ENCODE data around the gene PHIP. TPM values are rescaled to one million over a fixed set of nuclear protein-coding genes. Genes with fewer than 3 reads are reported as not detected.
"Not testable (repeated sequence)": the region's sequence is repeated elsewhere in the genome, so short reads cannot be mapped to it uniquely, and the experiment has no call there.

Gene PHIP
- total RNA-seq, 1 donor from 2014 or later = 35.2 TPM

GRCh38 chr6:78942446-78942845 is 135.6 kb downstream of the PHIP start:
- Mint-ChIP-seq H3K27me3 (ENCODE audit: low read depth) (no peaks in the 10 kb centered on the region), H3K27ac (no peak overlapping the region), H3K9me3 (no peaks in the 10 kb centered on the region), H3K4me1 (ENCODE audit: low read depth) (no peaks in the 10 kb centered on the region), H3K36me3 (ENCODE audit: low read depth) (peaks cover 58% of the 10 kb centered on the region), H3K4me3 (ENCODE audit: low read depth) (no peak overlapping the region)
- DNase-seq (ENCODE audit: low spot score) = no peak
- intact Hi-C loops (cut with micrococcal nuclease) = no loop called here

GRCh38 chr6:78936515-78936914 is 141.5 kb downstream of the PHIP start:
- Mint-ChIP-seq H3K27me3 (ENCODE audit: low read depth) (no peaks in the 10 kb centered on the region), H3K4me3 (ENCODE audit: low read depth) (no peak overlapping the region), H3K4me1 (ENCODE audit: low read depth) (no peaks in the 10 kb centered on the region), H3K27ac (no peak overlapping the region), H3K36me3 (ENCODE audit: low read depth) (peaks cover 31% of the 10 kb centered on the region), H3K9me3 (no peaks in the 10 kb centered on the region)
- intact Hi-C loops (cut with micrococcal nuclease) = no loop called here
- no peak for DNase-seq (ENCODE audit: low spot score)

GRCh38 chr6:78935553-78935952 is 142.5 kb downstream of the PHIP start:
- H3K4me3 Mint-ChIP-seq (ENCODE audit: low read depth) = no peak overlapping the region
- H3K4me1 Mint-ChIP-seq (ENCODE audit: low read depth) = no peaks in the 10 kb centered on the region
- H3K27me3 Mint-ChIP-seq (ENCODE audit: low read depth) = no peaks in the 10 kb centered on the region
- no peaks in the 10 kb centered on the region for H3K9me3 Mint-ChIP-seq
- intact Hi-C loops (cut with micrococcal nuclease) = no loop called here
- H3K36me3 Mint-ChIP-seq (ENCODE audit: low read depth) = peaks cover 21% of the 10 kb centered on the region
- H3K27ac Mint-ChIP-seq = no peak overlapping the region
- no peak for DNase-seq (ENCODE audit: low spot score)

GRCh38 chr6:78925317-78925716 is 152.7 kb downstream of the PHIP start:
- Mint-ChIP-seq H3K4me3 (ENCODE audit: low read depth) (no peak overlapping the region), H3K27me3 (ENCODE audit: low read depth) (peaks cover 4% of the 10 kb centered on the region), H3K27ac (no peak overlapping the region), H3K9me3 (peaks cover 28% of the 10 kb centered on the region), H3K36me3 (ENCODE audit: low read depth) (no peaks in the 10 kb centered on the region), H3K4me1 (ENCODE audit: low read depth) (no peaks in the 10 kb centered on the region)
- intact Hi-C loops (cut with micrococcal nuclease) = no loop called here
- no peak for DNase-seq (ENCODE audit: low spot score)

GRCh38 chr6:78921168-78921567 is 156.9 kb downstream of the PHIP start:
- H3K27me3 Mint-ChIP-seq (ENCODE audit: low read depth); H3K27ac Mint-ChIP-seq; intact Hi-C loops (cut with micrococcal nuclease); H3K4me3 Mint-ChIP-seq (ENCODE audit: low read depth); H3K4me1 Mint-ChIP-seq (ENCODE audit: low read depth); DNase-seq (ENCODE audit: low spot score); H3K36me3 Mint-ChIP-seq (ENCODE audit: low read depth): not testable (repeated sequence)
- peaks cover 45% of the 10 kb centered on the region for H3K9me3 Mint-ChIP-seq

- H3K36me3 Mint-ChIP-seq (ENCODE audit: low read depth) = peaks cover 6% of the 10 kb centered on the region
- H3K9me3 Mint-ChIP-seq = peaks cover 43% of the 10 kb centered on the region
- no peak overlapping the region for H3K27ac Mint-ChIP-seq
- intact Hi-C loops (cut with micrococcal nuclease) = no loop called here
- no peak for DNase-seq (ENCODE audit: low spot score)
- H3K4me1 Mint-ChIP-seq (ENCODE audit: low read depth) = no peaks in the 10 kb centered on the region
- H3K4me3 Mint-ChIP-seq (ENCODE audit: low read depth) = no peak overlapping the region
- H3K27me3 Mint-ChIP-seq (ENCODE audit: low read depth) = peaks cover 4% of the 10 kb centered on the region
Measured at GRCh38 chr6:78917788-78918187, 160.3 kb downstream of the PHIP start.

GRCh38 chr6:78916411-78916810 is 161.6 kb downstream of the PHIP start:
- Mint-ChIP-seq H3K4me1 (ENCODE audit: low read depth) (peaks cover under 1% of the 10 kb centered on the region), H3K27ac (no peak overlapping the region), H3K4me3 (ENCODE audit: low read depth) (no peak overlapping the region), H3K9me3 (peaks cover 36% of the 10 kb centered on the region), H3K27me3 (ENCODE audit: low read depth) (peaks cover 13% of the 10 kb centered on the region), H3K36me3 (ENCODE audit: low read depth) (peaks cover 6% of the 10 kb centered on the region)
- intact Hi-C loops (cut with micrococcal nuclease) = no loop called here
- DNase-seq (ENCODE audit: low spot score) = no peak

- DNase-seq (ENCODE audit: low spot score) = no peak
- intact Hi-C loops (cut with micrococcal nuclease) = loop anchor here (5.0 kb wide), 1 partner anchor 44 kb away; the partner anchor contains the start of gene IRAK1BP1
- Mint-ChIP-seq H3K9me3 (peaks cover 9% of the 10 kb centered on the region), H3K4me3 (ENCODE audit: low read depth) (peak overlapping the region; percentile 72), H3K4me1 (ENCODE audit: low read depth) (peaks cover 10% of the 10 kb centered on the region), H3K27ac (no peak overlapping the region), H3K27me3 (ENCODE audit: low read depth) (peaks cover 27% of the 10 kb centered on the region), H3K36me3 (ENCODE audit: low read depth) (no peaks in the 10 kb centered on the region)
Measured at GRCh38 chr6:78911218-78911940, 166.7 kb downstream of the PHIP start.

GRCh38 chr6:78910591-78911171 is 167.4 kb downstream of the PHIP start:
- Mint-ChIP-seq H3K4me1 (ENCODE audit: low read depth) (peaks cover 10% of the 10 kb centered on the region), H3K36me3 (ENCODE audit: low read depth) (no peaks in the 10 kb centered on the region), H3K4me3 (ENCODE audit: low read depth) (peak overlapping the region; percentile 72), H3K9me3 (peaks cover 2% of the 10 kb centered on the region), H3K27me3 (ENCODE audit: low read depth) (peaks cover 27% of the 10 kb centered on the region), H3K27ac (no peak overlapping the region)
- intact Hi-C loops (cut with micrococcal nuclease) = loop anchor here (5.0 kb wide), 1 partner anchor 43 kb away; the partner anchor contains the start of gene IRAK1BP1
- DNase-seq (ENCODE audit: low spot score) = peak; percentile 19

- Mint-ChIP-seq H3K27ac (no peak overlapping the region), H3K4me1 (ENCODE audit: low read depth) (peaks cover 10% of the 10 kb centered on the region), H3K27me3 (ENCODE audit: low read depth) (peaks cover 27% of the 10 kb centered on the region), H3K9me3 (no peaks in the 10 kb centered on the region), H3K36me3 (ENCODE audit: low read depth) (no peaks in the 10 kb centered on the region), H3K4me3 (ENCODE audit: low read depth) (peak overlapping the region; percentile 22)
- no peak for DNase-seq (ENCODE audit: low spot score)
- intact Hi-C loops (cut with micrococcal nuclease) = loop anchor here (5.0 kb wide), 1 partner anchor 43 kb away; the partner anchor contains the start of gene IRAK1BP1
Measured at GRCh38 chr6:78910010-78910409, 168.0 kb downstream of the PHIP start.

GRCh38 chr6:78909391-78909790 is 168.7 kb downstream of the PHIP start:
- Mint-ChIP-seq H3K9me3 (no peaks in the 10 kb centered on the region), H3K4me3 (ENCODE audit: low read depth) (no peak overlapping the region), H3K36me3 (ENCODE audit: low read depth) (no peaks in the 10 kb centered on the region), H3K27me3 (ENCODE audit: low read depth) (peaks cover 27% of the 10 kb centered on the region), H3K4me1 (ENCODE audit: low read depth) (peaks cover 10% of the 10 kb centered on the region), H3K27ac (no peak overlapping the region)
- DNase-seq (ENCODE audit: low spot score) = no peak
- intact Hi-C loops (cut with micrococcal nuclease) = no loop called here

GRCh38 chr6:78908621-78909020 is 169.4 kb downstream of the PHIP start:
- no peak overlapping the region for H3K27ac Mint-ChIP-seq
- DNase-seq (ENCODE audit: low spot score) = no peak
- intact Hi-C loops (cut with micrococcal nuclease) = no loop called here
- H3K36me3 Mint-ChIP-seq (ENCODE audit: low read depth) = no peaks in the 10 kb centered on the region
- H3K9me3 Mint-ChIP-seq = no peaks in the 10 kb centered on the region
- no peak overlapping the region for H3K4me3 Mint-ChIP-seq (ENCODE audit: low read depth)
- H3K27me3 Mint-ChIP-seq (ENCODE audit: low read depth) = peaks cover 27% of the 10 kb centered on the region
- peaks cover 10% of the 10 kb centered on the region for H3K4me1 Mint-ChIP-seq (ENCODE audit: low read depth)

GRCh38 chr6:78896227-78896626 is 181.8 kb downstream of the PHIP start:
- Mint-ChIP-seq H3K4me3 (ENCODE audit: low read depth) (no peak overlapping the region), H3K27me3 (ENCODE audit: low read depth) (no peaks in the 10 kb centered on the region)

More at GRCh38 chr6:78896227-78896626, 181.8 kb downstream of the PHIP start:
- H3K4me1 Mint-ChIP-seq (ENCODE audit: low read depth) = no peaks in the 10 kb centered on the region
- DNase-seq (ENCODE audit: low spot score) = no peak
- H3K36me3 Mint-ChIP-seq (ENCODE audit: low read depth) = no peaks in the 10 kb centered on the region
- no peak overlapping the region for H3K27ac Mint-ChIP-seq
- intact Hi-C loops (cut with micrococcal nuclease) = no loop called here
- no peaks in the 10 kb centered on the region for H3K9me3 Mint-ChIP-seq

Measured in activated T-helper 2 cell treated with anti-CD3 and anti-CD28 coated beads, Interferon-gamma antibody, Interleukin-2, Interleukin-4, amounts not matched to agents 10 μg/mL and 5 μg/mL and 100 μg/mL, durations not matched to agents 14 hours and 24 hours and 36 hours (primary cell).